Skin epidermis (tissue), 12 donors: Measurements from ENCODE around the gene TBC1D26.
"Not testable (repeated sequence)": the region's sequence is repeated elsewhere in the genome, so short reads cannot be mapped to it uniquely, and the experiment has no call there.

Experiments used
- H3K27ac ChIP-seq, 21 experiments: fragments of 200-600 bp; sonication (generic) in 11 of 21; one replicate each; pipeline ENCODE4 v1.5.0; 2020; ENCODE audit warnings: mild to moderate bottlenecking in 3 of 21, inconsistent platforms in 2 of 21, moderate library complexity in 2 of 21
- H3K4me3 ChIP-seq, 7 experiments: fragments of 200-600 bp; sonication (generic) in 2 of 7; one replicate each; pipeline ENCODE4 v1.5.0; 2020; ENCODE audit warnings: inconsistent platforms in 2 of 7, mild to moderate bottlenecking in 2 of 7, moderate library complexity in 1 of 7

Gene TBC1D26

GRCh38 chr17:15742051-15742795 is 10.1 kb downstream of the TBC1D26 start:
- H3K27ac ChIP-seq = no peak overlapping the region
- H3K4me3 ChIP-seq = no peak overlapping the region

- Histone ChIP-seq H3K27ac (no peak overlapping the region), H3K4me3 (no peak overlapping the region)
Observed at GRCh38 chr17:15742921-15743320, 10.8 kb downstream of the TBC1D26 start.

- no peak overlapping the region for H3K4me3 ChIP-seq
- no peak overlapping the region for H3K27ac ChIP-seq
Observed at GRCh38 chr17:15744074-15744676, 12.1 kb downstream of the TBC1D26 start.

- no peak overlapping the region for H3K4me3 ChIP-seq
- no peak overlapping the region for H3K27ac ChIP-seq
Observed at GRCh38 chr17:15744885-15745284, 12.8 kb downstream of the TBC1D26 start.

GRCh38 chr17:15749403-15749802 is 17.3 kb downstream of the TBC1D26 start:
- H3K4me3 ChIP-seq, H3K27ac ChIP-seq: not testable (repeated sequence)

- not testable (repeated sequence) for H3K27ac ChIP-seq, H3K4me3 ChIP-seq
Observed at GRCh38 chr17:15768865-15769533, 36.9 kb downstream of the TBC1D26 start.

- H3K27ac ChIP-seq, H3K4me3 ChIP-seq: not testable (repeated sequence)
Observed at GRCh38 chr17:15770679-15771078, 38.6 kb downstream of the TBC1D26 start.

- no peak overlapping the region for H3K4me3 ChIP-seq
- no peak overlapping the region for H3K27ac ChIP-seq
Observed at GRCh38 chr17:15776871-15777270, 44.8 kb downstream of the TBC1D26 start.

GRCh38 chr17:15777297-15777696 is 45.2 kb downstream of the TBC1D26 start:
- no peak overlapping the region for H3K4me3 ChIP-seq

GRCh38 chr17:15777717-15778116 is 45.6 kb downstream of the TBC1D26 start:
- Histone ChIP-seq H3K4me3 (no peak overlapping the region), H3K27ac (no peak overlapping the region)

More at GRCh38 chr17:15777297-15777696, 45.2 kb downstream of the TBC1D26 start:
- H3K27ac ChIP-seq = no peak overlapping the region

- Histone ChIP-seq H3K4me3 (no peak overlapping the region), H3K27ac (no peak overlapping the region)
Observed at GRCh38 chr17:15779119-15779518, 47.0 kb downstream of the TBC1D26 start.

- no peak overlapping the region for H3K4me3 ChIP-seq
- H3K27ac ChIP-seq = no peak overlapping the region
Observed at GRCh38 chr17:15780188-15780587, 48.1 kb downstream of the TBC1D26 start.

- Histone ChIP-seq H3K27ac (peak overlapping the region in 9 of 21 experiments; percentile 6 to 76 (median 71)), H3K4me3 (peak overlapping the region; percentile 13 to 41 (median 28))
Observed at GRCh38 chr17:15782866-15783265, 50.8 kb downstream of the TBC1D26 start.

GRCh38 chr17:15783461-15783860 is 51.4 kb downstream of the TBC1D26 start:
- Histone ChIP-seq H3K4me3 (no peak overlapping the region), H3K27ac (no peak overlapping the region)

GRCh38 chr17:15784351-15784750 is 52.3 kb downstream of the TBC1D26 start:
- not testable (repeated sequence) for H3K4me3 ChIP-seq, H3K27ac ChIP-seq

GRCh38 chr17:15787363-15788075 is 55.4 kb downstream of the TBC1D26 start:
- H3K27ac ChIP-seq, H3K4me3 ChIP-seq: not testable (repeated sequence)

GRCh38 chr17:15788365-15788764 is 56.3 kb downstream of the TBC1D26 start:
- H3K4me3 ChIP-seq, H3K27ac ChIP-seq: not testable (repeated sequence)
